Measurements from ENCODE around the gene HIF3A.
"Not testable (repeated sequence)": the region's sequence is repeated elsewhere in the genome, so short reads cannot be mapped to it uniquely, and the experiment has no call there.

The HIF3A gene

DNA sequence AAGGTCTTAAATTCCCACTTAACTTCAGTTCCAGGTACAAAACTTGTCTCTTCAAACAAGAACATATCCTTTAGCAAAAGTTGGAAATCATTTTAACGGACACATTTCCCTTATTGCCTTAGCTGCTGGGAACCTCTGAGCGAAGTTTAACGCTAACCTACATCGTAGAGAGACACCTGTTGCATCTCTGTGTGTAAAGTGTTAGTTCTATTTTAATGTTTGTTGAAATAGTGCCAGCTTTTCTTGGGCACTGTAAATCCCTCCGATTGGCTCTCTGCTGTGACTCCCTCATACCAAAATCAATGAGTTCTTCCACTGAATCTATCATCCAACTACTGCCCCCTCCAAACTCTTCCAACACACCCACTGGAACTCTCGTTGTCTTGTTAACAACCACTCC is 2.3 kb upstream of the HIF3A start:
- no peak for DNase-seq (ENCODE audit: low spot score)

- no peak for DNase-seq (ENCODE audit: low spot score)
Measured at GRCh38 chr19:46295401-46296201, 1.2 kb upstream of the HIF3A start.

DNA sequence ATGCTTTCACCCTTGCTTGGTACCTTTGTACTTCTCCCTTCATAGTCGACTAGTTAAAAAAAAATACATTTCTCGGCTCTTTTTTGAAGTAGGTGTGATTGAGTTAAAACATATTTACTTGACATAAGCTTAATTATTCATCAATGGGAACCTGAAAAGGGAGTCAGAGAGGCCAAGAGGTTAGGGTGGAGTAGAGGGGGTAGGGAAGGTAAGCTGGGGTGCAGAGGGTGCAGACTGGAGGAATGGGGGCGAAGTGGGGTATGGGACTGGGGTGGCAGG is 701 bp upstream of the HIF3A start:
- no peak for DNase-seq (ENCODE audit: low spot score)

DNA sequence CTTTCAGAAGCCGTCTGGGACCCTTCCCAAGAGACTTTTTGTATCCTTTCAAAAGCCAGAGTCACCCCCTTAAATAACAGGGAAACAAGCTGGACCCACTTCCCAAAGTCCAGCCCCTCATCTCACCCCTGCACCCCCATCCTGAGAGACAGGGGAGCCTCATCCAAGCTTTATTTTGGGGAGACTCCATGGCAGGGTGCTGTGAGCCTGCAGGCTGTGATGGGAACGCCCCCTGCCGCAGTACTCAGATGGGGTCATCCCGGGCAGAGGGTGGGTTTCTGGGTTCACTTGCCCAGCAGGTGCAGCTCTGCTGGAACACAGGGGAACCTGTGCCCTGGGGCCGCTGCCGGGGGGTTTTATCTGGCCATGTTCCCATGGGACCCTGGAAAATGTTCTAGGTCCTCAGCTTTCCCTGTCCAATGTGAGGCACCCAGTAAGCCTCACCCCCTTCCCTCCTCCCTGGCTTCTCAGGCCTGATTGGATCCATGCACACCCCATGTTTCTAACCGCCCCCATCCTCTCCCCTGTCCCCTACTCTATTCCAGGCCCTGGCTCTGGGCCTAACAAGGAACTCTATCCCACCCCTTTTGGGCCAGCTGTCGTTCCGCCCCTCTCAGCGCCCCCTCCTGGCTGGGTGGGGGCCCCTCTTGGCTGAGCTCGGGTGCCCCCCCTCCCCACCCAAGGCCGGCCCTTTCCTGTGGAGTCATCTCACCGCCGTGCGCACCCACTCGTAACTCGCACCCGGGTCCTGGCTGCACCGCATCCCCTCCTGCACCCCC is 1.0 kb downstream of the HIF3A start:
- DNase-seq (ENCODE audit: low spot score): peak; percentile 52

- DNase-seq (ENCODE audit: low spot score): no peak
Measured at GRCh38 chr19:46298479-46299003, 1.7 kb downstream of the HIF3A start.

GRCh38 chr19:46299004-46299509 is 2.2 kb downstream of the HIF3A start:
- DNase-seq (ENCODE audit: low spot score): peak; percentile 89

DNA sequence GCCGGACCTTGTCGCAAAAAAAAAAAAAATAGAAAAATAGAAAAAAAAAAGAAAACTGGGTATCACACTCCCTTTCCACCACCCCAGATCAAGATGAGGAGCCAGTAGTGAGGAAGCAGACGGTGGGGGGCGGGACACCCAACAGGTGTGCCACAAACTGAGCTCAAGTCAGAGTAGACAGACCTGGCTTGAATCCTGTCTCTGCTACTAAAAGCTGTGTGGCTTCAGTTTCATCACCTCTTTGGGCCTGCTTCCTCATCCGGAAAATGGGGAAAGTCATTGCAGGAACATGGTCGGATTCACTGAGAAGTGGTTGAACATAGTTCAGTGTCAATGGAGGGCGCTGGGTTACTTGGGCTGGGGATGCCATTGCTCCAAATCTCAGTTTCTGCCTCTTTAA is 2.9 kb downstream of the HIF3A start:
- peak; percentile 14 for DNase-seq (ENCODE audit: low spot score)

DNA sequence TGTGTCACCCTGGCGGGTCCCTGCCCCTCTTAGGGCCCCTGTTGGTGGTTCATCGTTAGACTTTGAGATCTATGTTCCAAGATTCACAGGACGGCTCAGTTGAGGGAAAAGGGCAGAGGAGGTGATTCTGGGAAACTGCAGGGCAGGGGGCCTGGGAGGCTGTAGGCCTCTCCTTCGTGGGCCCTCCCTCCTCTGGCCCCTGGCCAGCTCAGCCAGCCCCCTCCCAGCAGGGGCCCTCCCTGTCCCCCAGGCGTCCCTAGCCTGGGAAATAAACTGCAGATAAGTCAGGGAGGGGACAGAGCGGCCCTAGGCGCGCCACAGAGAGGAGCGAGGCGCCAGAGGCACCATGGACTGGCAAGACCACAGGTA is 6.5 kb downstream of the HIF3A start:
- DNase-seq (ENCODE audit: low spot score): no peak

- no peak for DNase-seq (ENCODE audit: low spot score)
Measured at GRCh38 chr19:46303691-46304397, 7.0 kb downstream of the HIF3A start.

DNA sequence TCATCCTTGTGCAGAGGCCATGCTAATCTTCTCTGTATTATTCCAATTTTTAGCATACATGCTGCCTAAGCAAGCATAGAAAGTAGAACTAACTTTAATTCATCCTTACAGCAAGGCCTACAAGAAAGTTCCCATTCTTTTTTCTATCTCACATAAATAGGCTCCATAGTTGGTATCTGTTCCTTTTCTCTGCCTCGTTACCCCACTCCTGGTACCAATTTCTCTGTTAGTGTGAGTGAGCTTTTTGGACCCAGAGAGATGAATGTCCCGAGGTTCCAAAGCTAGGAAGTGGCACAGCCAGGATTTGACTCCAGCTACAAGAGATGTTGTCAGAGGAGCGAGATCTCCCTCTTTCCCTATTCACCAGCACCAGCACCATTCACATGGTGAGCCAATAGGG is 9.7 kb downstream of the HIF3A start:
- no peak for DNase-seq (ENCODE audit: low spot score)

DNA sequence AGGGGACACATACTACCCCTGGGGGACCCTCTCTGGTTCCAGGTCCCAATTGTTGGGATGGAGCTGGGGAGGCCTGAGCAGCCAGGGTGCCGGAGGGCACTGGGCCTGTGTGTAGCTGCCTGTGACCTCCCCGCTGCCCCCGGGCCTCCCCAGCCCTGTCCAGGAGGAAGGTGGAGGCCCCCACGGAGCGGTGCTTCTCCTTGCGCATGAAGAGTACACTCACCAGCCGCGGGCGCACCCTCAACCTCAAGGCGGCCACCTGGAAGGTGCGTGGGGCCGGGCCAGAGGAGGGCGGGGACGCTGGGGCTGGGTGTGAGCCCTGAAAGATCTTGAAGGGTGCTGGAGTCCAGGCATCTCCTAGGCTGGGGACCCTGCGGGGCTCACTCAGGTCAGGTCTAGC is 11.7 kb downstream of the HIF3A start:
- DNase-seq (ENCODE audit: low spot score): no peak

- no peak for DNase-seq (ENCODE audit: low spot score)
Measured at GRCh38 chr19:46309056-46309455, 12.2 kb downstream of the HIF3A start.

GRCh38 chr19:46311444-46311843 is 14.6 kb downstream of the HIF3A start:
- DNase-seq (ENCODE audit: low spot score): no peak

- not testable (repeated sequence) for DNase-seq (ENCODE audit: low spot score)
Measured at GRCh38 chr19:46313540-46314469, 17.0 kb downstream of the HIF3A start.

DNA sequence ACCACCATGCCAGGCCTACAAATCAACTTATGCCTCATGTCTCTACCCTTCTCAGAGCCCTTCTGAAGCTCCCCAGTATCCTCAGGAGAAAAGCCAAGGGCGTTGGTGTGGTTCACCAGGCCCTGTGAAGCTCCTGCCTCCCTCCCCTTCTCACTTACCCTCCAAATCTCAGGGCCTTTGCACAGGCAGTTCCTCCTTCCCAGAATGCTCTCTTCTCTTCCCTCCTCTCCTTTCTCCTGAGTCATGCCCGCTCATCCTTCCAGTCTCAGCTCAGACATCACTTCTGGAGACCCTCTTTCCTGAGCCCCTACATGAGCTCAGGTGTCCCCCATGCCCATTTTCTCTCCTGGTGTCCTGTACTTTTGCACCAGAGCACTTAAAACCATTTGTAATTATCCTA is 20.5 kb downstream of the HIF3A start:
- no peak for DNase-seq (ENCODE audit: low spot score)

GRCh38 chr19:46319613-46320012 is 22.8 kb downstream of the HIF3A start:
- DNase-seq (ENCODE audit: low spot score): no peak

DNA sequence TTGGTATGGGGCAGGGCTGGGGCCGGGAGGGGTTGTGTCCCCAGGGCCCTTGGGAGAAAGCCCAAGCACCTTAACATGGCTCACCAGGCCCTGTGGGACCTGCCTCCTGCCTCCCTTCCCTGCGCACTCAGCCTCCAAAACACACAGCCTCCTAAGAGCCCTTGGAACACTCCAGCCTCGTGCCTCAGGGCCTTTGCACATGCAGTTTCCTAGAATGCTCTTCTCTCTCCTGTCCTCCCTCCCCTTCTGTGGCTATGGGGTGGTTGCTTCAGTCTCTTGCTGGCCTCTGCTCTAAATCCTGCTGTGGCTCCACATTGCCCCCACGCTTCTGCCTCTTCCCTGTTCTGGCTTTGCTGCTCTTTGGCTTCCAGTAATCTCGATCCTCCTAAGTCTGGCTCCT is 23.7 kb downstream of the HIF3A start:
- no peak for DNase-seq (ENCODE audit: low spot score)

- no peak for DNase-seq (ENCODE audit: low spot score)
Measured at GRCh38 chr19:46321653-46322052, 24.8 kb downstream of the HIF3A start.

DNA sequence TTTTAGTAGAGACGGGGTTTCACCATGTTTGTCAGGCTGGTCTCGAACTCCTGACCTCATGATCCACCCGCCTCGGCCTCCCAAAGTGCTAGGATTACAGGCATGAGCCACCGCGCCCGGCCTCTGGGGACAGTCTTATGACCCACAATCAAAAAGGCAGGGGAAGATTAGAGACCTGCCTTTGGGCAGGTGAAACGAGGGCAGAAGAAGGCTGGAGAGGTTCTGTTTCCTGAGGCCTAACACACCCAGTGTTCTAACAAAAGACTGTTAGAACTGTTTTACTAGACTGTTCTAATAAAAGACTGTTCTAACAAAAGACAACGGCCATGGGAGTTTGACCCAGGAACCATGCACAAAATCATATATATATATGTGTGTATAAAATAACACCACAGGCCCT is 26.4 kb downstream of the HIF3A start:
- DNase-seq (ENCODE audit: low spot score): not testable (repeated sequence)

GRCh38 chr19:46324277-46324676 is 27.4 kb downstream of the HIF3A start:
- DNase-seq (ENCODE audit: low spot score): no peak

DNA sequence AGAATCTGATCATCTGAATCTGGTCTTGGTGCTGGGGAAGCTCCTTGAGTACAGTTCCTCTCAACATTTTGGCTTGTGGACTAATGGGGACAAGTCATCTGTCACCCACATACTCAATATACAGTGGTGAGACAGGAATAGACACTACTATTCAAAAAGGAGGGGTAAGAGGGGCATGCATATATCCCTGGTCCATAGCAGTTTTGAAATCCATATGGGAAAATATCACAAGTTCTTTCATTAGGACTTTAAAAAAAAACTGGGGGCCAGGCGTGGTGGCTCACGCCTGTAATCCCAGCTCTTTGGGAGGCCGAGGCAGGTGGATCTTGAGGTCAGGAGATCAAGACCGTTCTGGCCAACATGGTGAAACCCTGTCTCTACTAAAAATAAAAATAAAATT is 29.8 kb downstream of the HIF3A start:
- no peak for DNase-seq (ENCODE audit: low spot score)

- DNase-seq (ENCODE audit: low spot score): no peak
Measured at GRCh38 chr19:46328079-46328478, 31.2 kb downstream of the HIF3A start.

All from pons (tissue), 1 donor.